Loucy (cell line): ENCODE measurements around the gene RIIAD1.
"Not testable (repeated sequence)": the region's sequence is repeated elsewhere in the genome, so short reads cannot be mapped to it uniquely, and the experiment has no call there.

ENCODE experiments used
- H2AFZ ChIP-seq: fragments of 200-600 bp; sonication (generic); 2 replicates; pipeline ENCODE4 v1.6.0; 2016; ENCODE audit warnings: antibody characterized with exemption, mild to moderate bottlenecking, low read length, moderate library complexity
- H3F3A ChIP-seq: fragments of 200-600 bp; 2 replicates; pipeline ENCODE4 v1.6.0; 2016; ENCODE audit warnings: antibody characterized with exemption, low read depth, mild to moderate bottlenecking
- H3K27me3 ChIP-seq: fragments of 200-600 bp; sonication (generic); 2 replicates; pipeline ENCODE4 v1.6.1; 2014; ENCODE audit warnings: low read length, mild to moderate bottlenecking; ENCODE audit not compliant: insufficient read depth, poor library complexity, severe bottlenecking
- H3K36me3 ChIP-seq: fragments of 200-600 bp; sonication (generic); 2 replicates; pipeline ENCODE4 v1.6.1; 2016; ENCODE audit warnings: low read length; ENCODE audit not compliant: insufficient read depth
- H3K4me1 ChIP-seq: fragments of 200-600 bp; sonication (generic); 2 replicates; pipeline ENCODE4 v1.5.1; 2014; ENCODE audit warnings: low read length, mild to moderate bottlenecking; ENCODE audit not compliant: insufficient read depth, poor library complexity, severe bottlenecking
- H3K4me2 ChIP-seq: fragments of 200-600 bp; sonication (generic); 2 replicates; pipeline ENCODE4 v1.6.0; 2014; ENCODE audit warnings: antibody characterized with exemption, low read length, low read depth, mild to moderate bottlenecking; ENCODE audit not compliant: poor library complexity, severe bottlenecking
- H3K4me3 ChIP-seq: fragments of 200-600 bp; sonication (generic); 2 replicates; pipeline ENCODE4 v1.5.1; 2014; ENCODE audit warnings: low read length, mild to moderate bottlenecking, mixed read lengths; ENCODE audit not compliant: poor library complexity, severe bottlenecking
- H3K79me2 ChIP-seq: fragments of 200-600 bp; sonication (generic); 2 replicates; pipeline ENCODE4 v1.6.1; 2014; ENCODE audit warnings: low read length; ENCODE audit not compliant: insufficient read depth
- H3K9ac ChIP-seq: fragments of 200-600 bp; sonication (generic); 2 replicates; pipeline ENCODE4 v1.6.0; 2014; ENCODE audit warnings: mild to moderate bottlenecking, low read depth, low read length, moderate library complexity; ENCODE audit not compliant: poor library complexity, severe bottlenecking
- H3K9me2 ChIP-seq: fragments of 200-600 bp; sonication (generic); replicated peaks from 2 replicates; pipeline ENCODE4 v1.6.1; 2016; ENCODE audit warnings: low read depth, low read length, mixed read lengths
- H3K9me3 ChIP-seq: fragments of 200-600 bp; sonication (generic); 2 replicates; pipeline ENCODE4 v1.6.1; 2014; ENCODE audit warnings: mild to moderate bottlenecking, antibody characterized with exemption, low read length, low read depth; ENCODE audit not compliant: insufficient read depth
- H4K20me1 ChIP-seq: fragments of 200-600 bp; sonication (generic); 2 replicates; pipeline ENCODE4 v1.6.0; 2014; ENCODE audit warnings: antibody characterized with exemption, low read length, mild to moderate bottlenecking; ENCODE audit not compliant: insufficient read depth, poor library complexity, severe bottlenecking
- CTCF ChIP-seq: fragments of 200-600 bp; sonication (generic); conservative IDR thresholded peaks from 2 replicates; pipeline ENCODE4 v1.5.1; 2014; ENCODE audit warnings: mild to moderate bottlenecking, antibody characterized with exemption, low read length
- EZH2phosphoT487 ChIP-seq: fragments of 200-600 bp; IDR thresholded peaks from 2 replicates; pipeline ENCODE4 v1.6.1; 2018; ENCODE audit warnings: antibody characterized with exemption, mild to moderate bottlenecking, moderate library complexity, borderline replicate concordance

RIIAD1 gene

GRCh38 chr1:151729966-151730291, 8.6 kb downstream of the RIIAD1 start:
- Histone ChIP-seq H3K4me3 (no peak overlapping the region), H4K20me1 (no peaks in the 10 kb centered on the region), H3F3A (no peaks in the 10 kb centered on the region), H3K9me3 (no peaks in the 10 kb centered on the region), H3K4me2 (no peak overlapping the region), H3K36me3 (no peaks in the 10 kb centered on the region), H3K4me1 (no peaks in the 10 kb centered on the region), H3K27me3 (no peaks in the 10 kb centered on the region), H3K9me2 (no peaks in the 10 kb centered on the region), H3K9ac (no peak overlapping the region), H2AFZ (no peak overlapping the region), H3K79me2 (no peaks in the 10 kb centered on the region)
- TF ChIP-seq EZH2phosphoT487: no peak
- TF ChIP-seq CTCF: no peak

GRCh38 chr1:151733126-151733525, 11.8 kb downstream of the RIIAD1 start:
- no peak overlapping the region for H3K9ac ChIP-seq
- H3K36me3 ChIP-seq: no peaks in the 10 kb centered on the region
- TF ChIP-seq CTCF (no peak), EZH2phosphoT487 (no peak)
- no peaks in the 10 kb centered on the region for H3K9me2 ChIP-seq
- no peaks in the 10 kb centered on the region for H3K79me2 ChIP-seq
- no peak overlapping the region for H3K4me2 ChIP-seq
- H3F3A ChIP-seq: no peaks in the 10 kb centered on the region
- no peaks in the 10 kb centered on the region for H3K4me1 ChIP-seq
- no peak overlapping the region for H2AFZ ChIP-seq
- H4K20me1 ChIP-seq: no peaks in the 10 kb centered on the region
- H3K27me3 ChIP-seq: no peaks in the 10 kb centered on the region
- no peaks in the 10 kb centered on the region; the same call in 1 of the 2 replicates for H3K9me3 ChIP-seq
- H3K4me3 ChIP-seq: no peak overlapping the region

- not testable (repeated sequence) for H3K4me2 ChIP-seq, H4K20me1 ChIP-seq, H3K36me3 ChIP-seq, H3K9me3 ChIP-seq, H3K79me2 ChIP-seq, H3K9me2 ChIP-seq, H3K4me3 ChIP-seq, H3F3A ChIP-seq, H2AFZ ChIP-seq, H3K9ac ChIP-seq, H3K27me3 ChIP-seq, H3K4me1 ChIP-seq
Measured at GRCh38 chr1:151733995-151734394, 12.7 kb downstream of the RIIAD1 start.

GRCh38 chr1:151737026-151737425, 15.7 kb downstream of the RIIAD1 start:
- no peak overlapping the region for H3K4me3 ChIP-seq
- no peaks in the 10 kb centered on the region for H3K79me2 ChIP-seq
- no peak overlapping the region for H2AFZ ChIP-seq
- no peaks in the 10 kb centered on the region for H3F3A ChIP-seq
- H3K4me2 ChIP-seq: no peak overlapping the region
- no peak overlapping the region for H3K9ac ChIP-seq
- no peaks in the 10 kb centered on the region for H4K20me1 ChIP-seq
- H3K4me1 ChIP-seq: no peaks in the 10 kb centered on the region
- no peak for TF ChIP-seq EZH2phosphoT487
- TF ChIP-seq CTCF: no peak
- H3K36me3 ChIP-seq: no peaks in the 10 kb centered on the region
- H3K9me2 ChIP-seq: no peaks in the 10 kb centered on the region
- H3K9me3 ChIP-seq: no peaks in the 10 kb centered on the region; the same call in 1 of the 2 replicates
- H3K27me3 ChIP-seq: no peaks in the 10 kb centered on the region
